Activated naive CD8-positive, alpha-beta T cell treated with anti-CD3 and anti-CD28 coated beads for 36 hours (primary cell): ENCODE measurements around the gene APEX1. TPM values are rescaled to one million over a fixed set of nuclear protein-coding genes. Genes with fewer than 3 reads are reported as not detected.
"Not testable (repeated sequence)": the region's sequence is repeated elsewhere in the genome, so short reads cannot be mapped to it uniquely, and the experiment has no call there.

Experiments used
- DNase-seq: peaks from one replicate; pipeline ENCODE4 v3.0.0; 2021
- H3K27ac Mint-ChIP-seq: one replicate; pipeline ENCODE4 v1.8.0; 2022; ENCODE audit warnings: mild to moderate bottlenecking, moderate library complexity, mixed read lengths
- H3K27me3 Mint-ChIP-seq: one replicate; pipeline ENCODE4 v1.8.0; 2022; ENCODE audit warnings: mild to moderate bottlenecking, mixed read lengths
- H3K36me3 Mint-ChIP-seq: one replicate; pipeline ENCODE4 v1.8.0; 2021; ENCODE audit warnings: mild to moderate bottlenecking, mixed read lengths
- H3K4me1 Mint-ChIP-seq: one replicate; pipeline ENCODE4 v1.8.0; 2021; ENCODE audit warnings: mixed read lengths
- H3K4me3 Mint-ChIP-seq: one replicate; pipeline ENCODE4 v1.8.0; 2022; ENCODE audit warnings: mild to moderate bottlenecking, moderate library complexity, mixed read lengths
- H3K9me3 Mint-ChIP-seq: one replicate; pipeline ENCODE4 v1.8.0; 2022; ENCODE audit warnings: mixed read lengths
- total RNA-seq, 2 experiments: library from RNA; stranded (reverse); gene quantifications; one replicate each; pipeline ENCODE4 v1.2.3, GENCODE V29; 2021

APEX1 gene
- total RNA-seq, 2 experiments from 2014 or later: 253 to 277 TPM

- DNase-seq: no peak
- H3K9me3 Mint-ChIP-seq: no peaks in the 10 kb centered on the region
- peaks cover 4% of the 10 kb centered on the region for H3K36me3 Mint-ChIP-seq
- peaks cover 42% of the 10 kb centered on the region for H3K4me1 Mint-ChIP-seq
- peak overlapping the region; percentile 74 for H3K4me3 Mint-ChIP-seq
- H3K27ac Mint-ChIP-seq: peak overlapping the region; percentile 93
- no peaks in the 10 kb centered on the region for H3K27me3 Mint-ChIP-seq
Observed at GRCh38 chr14:20428010-20428365, 27.0 kb upstream of the APEX1 start.

GRCh38 chr14:20428802-20429201, 26.2 kb upstream of the APEX1 start:
- Mint-ChIP-seq H3K27ac (peak overlapping the region; percentile 93), H3K4me3 (peak overlapping the region; percentile 74)

GRCh38 chr14:20429801-20430669, 25.0 kb upstream of the APEX1 start:
- Mint-ChIP-seq H3K9me3 (no peaks in the 10 kb centered on the region), H3K27ac (peak overlapping the region; percentile 36), H3K36me3 (peaks cover 4% of the 10 kb centered on the region), H3K4me1 (peaks cover 37% of the 10 kb centered on the region), H3K4me3 (peak overlapping the region; percentile 20), H3K27me3 (no peaks in the 10 kb centered on the region)
- peak; percentile 21 for DNase-seq

More at GRCh38 chr14:20428802-20429201, 26.2 kb upstream of the APEX1 start:
- Mint-ChIP-seq H3K4me1 (peaks cover 41% of the 10 kb centered on the region), H3K27me3 (no peaks in the 10 kb centered on the region), H3K36me3 (peaks cover 4% of the 10 kb centered on the region), H3K9me3 (no peaks in the 10 kb centered on the region)
- DNase-seq: no peak

- H3K27me3 Mint-ChIP-seq: no peaks in the 10 kb centered on the region
- H3K4me1 Mint-ChIP-seq: peaks cover 2% of the 10 kb centered on the region
- H3K4me3 Mint-ChIP-seq: no peak overlapping the region
- no peaks in the 10 kb centered on the region for H3K9me3 Mint-ChIP-seq
- H3K27ac Mint-ChIP-seq: no peak overlapping the region
- no peaks in the 10 kb centered on the region for H3K36me3 Mint-ChIP-seq
- DNase-seq: no peak
Observed at GRCh38 chr14:20434701-20435581, 20.1 kb upstream of the APEX1 start.

GRCh38 chr14:20435582-20436362, 19.3 kb upstream of the APEX1 start, which contains the start of gene KLHL33:
KLHL33 (minus strand) TSS chr14:20436166; CDS start chr14:20435811, 355 bp downstream.
- no peaks in the 10 kb centered on the region for H3K9me3 Mint-ChIP-seq
- no peak for DNase-seq
- H3K27me3 Mint-ChIP-seq: no peaks in the 10 kb centered on the region
- H3K4me3 Mint-ChIP-seq: no peak within 1 kb of the TSS
- no peaks in the 10 kb centered on the region for H3K36me3 Mint-ChIP-seq
- peaks cover 8% of the 10 kb centered on the region for H3K4me1 Mint-ChIP-seq
- H3K27ac Mint-ChIP-seq: no peak within 1 kb of the TSS

GRCh38 chr14:20436363-20436755, 18.7 kb upstream of the APEX1 start:
- Mint-ChIP-seq H3K27me3 (no peaks in the 10 kb centered on the region), H3K9me3 (no peaks in the 10 kb centered on the region), H3K27ac (no peak overlapping the region), H3K4me1 (peaks cover 13% of the 10 kb centered on the region), H3K4me3 (no peak overlapping the region), H3K36me3 (no peaks in the 10 kb centered on the region)
- DNase-seq: no peak

- H3K4me1 Mint-ChIP-seq: peaks cover 20% of the 10 kb centered on the region
- H3K27me3 Mint-ChIP-seq: no peaks in the 10 kb centered on the region
- peaks cover 7% of the 10 kb centered on the region for H3K36me3 Mint-ChIP-seq
- no peak overlapping the region for H3K27ac Mint-ChIP-seq
- DNase-seq: no peak
- no peak overlapping the region for H3K4me3 Mint-ChIP-seq
- H3K9me3 Mint-ChIP-seq: no peaks in the 10 kb centered on the region
Observed at GRCh38 chr14:20438664-20439063, 16.4 kb upstream of the APEX1 start.

GRCh38 chr14:20440465-20440864, 14.6 kb upstream of the APEX1 start:
- Mint-ChIP-seq H3K4me1 (peaks cover 20% of the 10 kb centered on the region), H3K9me3 (no peaks in the 10 kb centered on the region), H3K27ac (peak overlapping the region; percentile 82), H3K27me3 (no peaks in the 10 kb centered on the region), H3K36me3 (peaks cover 7% of the 10 kb centered on the region), H3K4me3 (peak overlapping the region; percentile 54)
- DNase-seq: no peak

GRCh38 chr14:20440882-20441281, 14.1 kb upstream of the APEX1 start:
- DNase-seq: peak; percentile 30
- H3K36me3 Mint-ChIP-seq: peaks cover 7% of the 10 kb centered on the region
- peak overlapping the region; percentile 54 for H3K4me3 Mint-ChIP-seq
- H3K27ac Mint-ChIP-seq: peak overlapping the region; percentile 82
- no peaks in the 10 kb centered on the region for H3K27me3 Mint-ChIP-seq
- no peaks in the 10 kb centered on the region for H3K9me3 Mint-ChIP-seq
- peaks cover 20% of the 10 kb centered on the region for H3K4me1 Mint-ChIP-seq

GRCh38 chr14:20441461-20441860, 13.6 kb upstream of the APEX1 start:
- no peak for DNase-seq
- no peaks in the 10 kb centered on the region for H3K9me3 Mint-ChIP-seq

GRCh38 chr14:20443650-20444049, 11.4 kb upstream of the APEX1 start:
- peaks cover 18% of the 10 kb centered on the region for H3K36me3 Mint-ChIP-seq
- H3K9me3 Mint-ChIP-seq, DNase-seq, H3K4me3 Mint-ChIP-seq, H3K27ac Mint-ChIP-seq, H3K27me3 Mint-ChIP-seq: not testable (repeated sequence)
- peaks cover 20% of the 10 kb centered on the region for H3K4me1 Mint-ChIP-seq

More at GRCh38 chr14:20441461-20441860, 13.6 kb upstream of the APEX1 start:
- no peak overlapping the region for H3K4me3 Mint-ChIP-seq
- peak overlapping the region; percentile 82 for H3K27ac Mint-ChIP-seq
- H3K4me1 Mint-ChIP-seq: peaks cover 20% of the 10 kb centered on the region
- H3K27me3 Mint-ChIP-seq: no peaks in the 10 kb centered on the region
- H3K36me3 Mint-ChIP-seq: peaks cover 7% of the 10 kb centered on the region

GRCh38 chr14:20446889-20447288, 8.1 kb upstream of the APEX1 start:
- Mint-ChIP-seq H3K4me1 (peaks cover 6% of the 10 kb centered on the region), H3K36me3 (peaks cover 31% of the 10 kb centered on the region), H3K27ac (peak overlapping the region; percentile 63), H3K4me3 (no peak overlapping the region), H3K9me3 (no peaks in the 10 kb centered on the region), H3K27me3 (no peaks in the 10 kb centered on the region)
- DNase-seq: no peak

GRCh38 chr14:20452831-20453230, 2.2 kb upstream of the APEX1 start:
- Mint-ChIP-seq H3K4me3 (peak overlapping the region; percentile 38), H3K36me3 (peaks cover 24% of the 10 kb centered on the region), H3K27ac (peak overlapping the region; percentile 40), H3K4me1 (peaks cover 12% of the 10 kb centered on the region)
- DNase-seq, H3K9me3 Mint-ChIP-seq, H3K27me3 Mint-ChIP-seq: not testable (repeated sequence)

- no peak overlapping the region for H3K4me3 Mint-ChIP-seq
- H3K9me3 Mint-ChIP-seq: no peaks in the 10 kb centered on the region
- H3K36me3 Mint-ChIP-seq: peaks cover 17% of the 10 kb centered on the region
- no peaks in the 10 kb centered on the region for H3K27me3 Mint-ChIP-seq
- H3K4me1 Mint-ChIP-seq: peaks cover 28% of the 10 kb centered on the region
- DNase-seq: no peak
- H3K27ac Mint-ChIP-seq: no peak overlapping the region
Observed at GRCh38 chr14:20455355-20456300, 602 bp downstream of the APEX1 start.
